GM19023 (cell line): Measurements from ENCODE around the gene SRRM2.
"Not testable (repeated sequence)": the region's sequence is repeated elsewhere in the genome, so short reads cannot be mapped to it uniquely, and the experiment has no call there.

Experiments
- ATAC-seq: cut with Tn5 transposase; IDR thresholded peaks from one replicate; pipeline ENCODE4 v1.9.1; 2021; ENCODE audit warnings: mild to moderate bottlenecking, moderate library complexity; ENCODE audit not compliant: unreplicated experiment

Gene SRRM2

GRCh38 chr16:2713985-2714774 is 38.3 kb upstream of the SRRM2 start:
- ATAC-seq: no peak

- ATAC-seq: no peak
Measured at GRCh38 chr16:2715064-2715463, 37.4 kb upstream of the SRRM2 start.

GRCh38 chr16:2715519-2715918 is 36.9 kb upstream of the SRRM2 start:
- no peak for ATAC-seq

GRCh38 chr16:2715966-2716885 is 36.2 kb upstream of the SRRM2 start:
- no peak for ATAC-seq

- ATAC-seq: no peak
Measured at GRCh38 chr16:2716948-2717347, 35.5 kb upstream of the SRRM2 start.

- no peak for ATAC-seq
Measured at GRCh38 chr16:2717383-2718263, 34.8 kb upstream of the SRRM2 start.

- ATAC-seq: no peak
Measured at GRCh38 chr16:2719328-2720063, 32.9 kb upstream of the SRRM2 start.

- no peak for ATAC-seq
Measured at GRCh38 chr16:2720064-2720457, 32.4 kb upstream of the SRRM2 start, which contains the start of gene PRSS27. PRSS27 (minus strand) TSS chr16:2720224; CDS start chr16:2720160, 64 bp downstream.

GRCh38 chr16:2720719-2721633 is 31.5 kb upstream of the SRRM2 start:
- ATAC-seq: peak; percentile 81

- ATAC-seq: not testable (repeated sequence)
Measured at GRCh38 chr16:2721634-2722173, 30.7 kb upstream of the SRRM2 start.

GRCh38 chr16:2724088-2724676 is 28.3 kb upstream of the SRRM2 start:
- ATAC-seq: no peak

- no peak for ATAC-seq
Measured at GRCh38 chr16:2724816-2725348, 27.6 kb upstream of the SRRM2 start.

GRCh38 chr16:2726923-2727322 is 25.5 kb upstream of the SRRM2 start:
- ATAC-seq: no peak

- no peak for ATAC-seq
Measured at GRCh38 chr16:2728034-2728433, 24.4 kb upstream of the SRRM2 start.

- ATAC-seq: no peak
Measured at GRCh38 chr16:2734844-2735515, 17.5 kb upstream of the SRRM2 start.

GRCh38 chr16:2736476-2737237 is 15.8 kb upstream of the SRRM2 start:
- ATAC-seq: no peak

- ATAC-seq: no peak
Measured at GRCh38 chr16:2737238-2737605, 15.2 kb upstream of the SRRM2 start.
